Prostate gland (tissue), 2 donors: ENCODE data around the gene DSE.

Source experiments
- POLR2A ChIP-seq: fragments of 450-650 bp; IDR thresholded peaks from one replicate; pipeline ENCODE4 v1.6.1; 2016; ENCODE audit warnings: antibody characterized with exemption, mild to moderate bottlenecking
- POLR2AphosphoS5 ChIP-seq: sonication (generic); formaldehyde crosslinking; IDR thresholded peaks from one replicate; pipeline ENCODE4 v1.6.1; 2017; ENCODE audit warnings: antibody characterized with exemption
- TF ChIP-seq, protein P1 (sequence below), 4 experiments: fragments of 200-600 bp in 2 of 4; fragments of 450-650 bp in 2 of 4; sonication (generic) in 2 of 4; IDR thresholded peaks; 1 replicate in 3 of 4; 2 replicates in 1 of 4; pipeline ENCODE4 v1.5.1; 2016 to 2019; ENCODE audit warnings: antibody characterized with exemption in 4 of 4, mild to moderate bottlenecking in 2 of 4, moderate library complexity in 2 of 4

DNA sequence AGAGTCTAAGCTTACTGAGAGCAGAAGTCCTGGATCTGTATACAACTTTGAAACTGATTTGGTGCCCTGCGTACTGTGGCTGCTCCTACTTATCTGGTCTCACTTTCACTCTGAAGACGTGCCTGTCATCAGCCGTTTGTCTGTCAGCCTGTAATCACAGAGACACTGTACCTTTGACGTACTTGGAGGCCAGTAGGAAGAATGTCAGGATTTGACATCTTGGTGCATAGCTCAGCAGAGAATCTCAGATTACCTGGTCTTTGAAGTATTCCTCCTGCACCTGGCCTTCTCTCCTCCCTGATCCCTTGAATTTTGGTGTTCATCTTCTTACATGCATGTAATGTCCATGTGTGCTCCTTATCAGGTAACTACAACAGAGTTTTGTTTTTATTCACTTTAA, 37.7 kb downstream of the DSE start:
- TF ChIP-seq POLR2A (no peak), POLR2AphosphoS5 (no peak)
- TF ChIP-seq, protein P1, sequence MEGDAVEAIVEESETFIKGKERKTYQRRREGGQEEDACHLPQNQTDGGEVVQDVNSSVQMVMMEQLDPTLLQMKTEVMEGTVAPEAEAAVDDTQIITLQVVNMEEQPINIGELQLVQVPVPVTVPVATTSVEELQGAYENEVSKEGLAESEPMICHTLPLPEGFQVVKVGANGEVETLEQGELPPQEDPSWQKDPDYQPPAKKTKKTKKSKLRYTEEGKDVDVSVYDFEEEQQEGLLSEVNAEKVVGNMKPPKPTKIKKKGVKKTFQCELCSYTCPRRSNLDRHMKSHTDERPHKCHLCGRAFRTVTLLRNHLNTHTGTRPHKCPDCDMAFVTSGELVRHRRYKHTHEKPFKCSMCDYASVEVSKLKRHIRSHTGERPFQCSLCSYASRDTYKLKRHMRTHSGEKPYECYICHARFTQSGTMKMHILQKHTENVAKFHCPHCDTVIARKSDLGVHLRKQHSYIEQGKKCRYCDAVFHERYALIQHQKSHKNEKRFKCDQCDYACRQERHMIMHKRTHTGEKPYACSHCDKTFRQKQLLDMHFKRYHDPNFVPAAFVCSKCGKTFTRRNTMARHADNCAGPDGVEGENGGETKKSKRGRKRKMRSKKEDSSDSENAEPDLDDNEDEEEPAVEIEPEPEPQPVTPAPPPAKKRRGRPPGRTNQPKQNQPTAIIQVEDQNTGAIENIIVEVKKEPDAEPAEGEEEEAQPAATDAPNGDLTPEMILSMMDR (IDR thresholded peaks at IDR 0.05), result no peak
